Ishikawa (cell line): ENCODE results near the gene RAB34.

ENCODE experiments used
- CEBPB ChIP-seq: IDR thresholded peaks from 2 replicates; pipeline ENCODE4 v1.6.1; 2012
- CREB1 ChIP-seq: IDR thresholded peaks from 2 replicates; pipeline ENCODE4 v1.6.1; 2012; ENCODE audit warnings: low read depth
- EGR1 ChIP-seq: IDR thresholded peaks from 2 replicates; pipeline ENCODE4 v1.6.1; 2012
- EP300 ChIP-seq: IDR thresholded peaks from 2 replicates; pipeline ENCODE4 v1.6.1; 2012; ENCODE audit warnings: borderline replicate concordance
- FOXM1 ChIP-seq: IDR thresholded peaks from 2 replicates; pipeline ENCODE4 v1.6.1; 2012; ENCODE audit warnings: low read depth, borderline replicate concordance
- MAX ChIP-seq: IDR thresholded peaks from 2 replicates; pipeline ENCODE4 v1.6.1; 2012
- RAD21 ChIP-seq: IDR thresholded peaks from 2 replicates; pipeline ENCODE4 v1.6.1; 2012; ENCODE audit warnings: low read depth
- REST ChIP-seq: IDR thresholded peaks from 2 replicates; pipeline ENCODE4 v1.6.1; 2012; ENCODE audit warnings: low read depth, mild to moderate bottlenecking
- YY1 ChIP-seq: IDR thresholded peaks from 2 replicates; pipeline ENCODE4 v1.6.1; 2012; ENCODE audit warnings: low read depth
- ZBTB7A ChIP-seq: IDR thresholded peaks from 2 replicates; pipeline ENCODE4 v1.6.1; 2012; ENCODE audit warnings: low read depth

GRCh38 chr17:28733346-28733745 is 15.7 kb upstream of the RAB34 start:
- TF ChIP-seq YY1 (no peak), REST (no peak), CREB1 (no peak), CEBPB (no peak), MAX (no peak), RAD21 (no peak), EGR1 (no peak), FOXM1 (no peak), ZBTB7A (no peak), EP300 (no peak)
